CD4-positive, alpha-beta T cell (primary cell): ENCODE measurements around the gene ARHGEF33. TPM values are rescaled to one million over a fixed set of nuclear protein-coding genes. Genes with fewer than 3 reads are reported as not detected.

ENCODE experiments used
- ATAC-seq: fragments of 200-7000 bp; cut with Tn5 transposase; one replicate; pipeline ENCODE4 v1.10.0; 2022; ENCODE audit warnings: mild to moderate bottlenecking; ENCODE audit not compliant: poor library complexity
- CTCF ChIA-PET: fragments of 350-600 bp; sonication (Branson Sonifier 250); formaldehyde crosslinking; loops from one replicate; lab custom pipeline; 2021; ENCODE audit warnings: antibody characterized with exemption, inconsistent platforms; lab: Charles Lee
- POLR2A ChIA-PET: fragments of 350-600 bp; sonication (Branson Sonifier 250); formaldehyde crosslinking; loops from one replicate; lab custom pipeline; 2021; ENCODE audit warnings: antibody characterized with exemption, inconsistent platforms; lab: Charles Lee
- DNase-seq, 14 experiments: peaks; one replicate each; pipeline ENCODE4 v3.0.0-alpha.2; 2013 to 2020; ENCODE audit warnings: mixed read lengths in 2 of 14
- H3K27ac ChIP-seq, 2 donors: one replicate each; pipeline versions ENCODE4 v1.5.1 to v1.7.0; 2013; ENCODE audit warnings: low read length in 2 of 2, low read depth in 1 of 2, mild to moderate bottlenecking in 1 of 2
- H3K27me3 ChIP-seq, 2 experiments: 1 replicate in 1 of 2; 2 replicates in 1 of 2; pipeline versions ENCODE4 v1.6.1 to v1.7.0; 2013; ENCODE audit warnings: low read length in 2 of 2, control low read depth in 1 of 2, mild to moderate bottlenecking in 1 of 2, moderate library complexity in 1 of 2; ENCODE audit not compliant: insufficient read depth in 2 of 2, control insufficient read depth in 1 of 2
- H3K36me3 ChIP-seq: one replicate; pipeline ENCODE4 v1.6.1; 2013; ENCODE audit warnings: low read length, control low read depth; ENCODE audit not compliant: insufficient read depth
- H3K4me1 ChIP-seq: one replicate; pipeline ENCODE4 v1.6.1; 2013; ENCODE audit warnings: low read length, control low read depth; ENCODE audit not compliant: insufficient read depth
- H3K4me3 ChIP-seq: one replicate; pipeline ENCODE4 v1.5.1; 2013; ENCODE audit warnings: mild to moderate bottlenecking, low read length, moderate library complexity
- H3K9me3 ChIP-seq, 2 experiments: 1 replicate in 1 of 2; 2 replicates in 1 of 2; pipeline versions ENCODE4 v1.6.1 to v1.7.0; 2013; ENCODE audit warnings: low read length in 2 of 2, mild to moderate bottlenecking in 2 of 2, control low read depth in 1 of 2, moderate library complexity in 1 of 2; ENCODE audit not compliant: control insufficient read depth in 1 of 2, insufficient read depth in 1 of 2
- H3K27ac Mint-ChIP-seq: one replicate; pipeline ENCODE4 v1.8.0; 2020; ENCODE audit warnings: mixed read lengths
- H3K27me3 Mint-ChIP-seq: one replicate; pipeline ENCODE4 v1.8.0; 2021; ENCODE audit warnings: mixed read lengths
- H3K36me3 Mint-ChIP-seq: one replicate; pipeline ENCODE4 v1.8.0; 2021; ENCODE audit warnings: low read depth, mixed read lengths
- H3K4me1 Mint-ChIP-seq: one replicate; pipeline ENCODE4 v1.8.0; 2021; ENCODE audit warnings: low read depth, mixed read lengths
- H3K4me3 Mint-ChIP-seq: one replicate; pipeline ENCODE4 v1.8.0; 2020; ENCODE audit warnings: mild to moderate bottlenecking, mixed read lengths
- H3K9me3 Mint-ChIP-seq: one replicate; pipeline ENCODE4 v1.8.0; 2020; ENCODE audit warnings: mixed read lengths
- CTCF ChIP-seq: fragments of 200-600 bp; IDR thresholded peaks from one replicate; pipeline ENCODE4 v1.8.0; 2022; ENCODE audit warnings: antibody characterized with exemption, mild to moderate bottlenecking
- intact Hi-C, 2 experiments: fragments of 100-400 bp; cut with DNase I in 1 of 2; cut with micrococcal nuclease in 1 of 2; formaldehyde crosslinking; loops; one replicate each; pipeline versions ENCODE4 v1.15.1 to v1.9.0; 2023 to 2025; cut with DNase I, micrococcal nuclease
- total RNA-seq, 174 experiments: library from RNA in 2 of 174; stranded (reverse) in 2 of 174; gene quantifications; one replicate each; pipeline ENCODE4 v1.2.3 and lab custom pipeline; 2021 to 2026

Gene ARHGEF33
- total RNA-seq, 2 experiments from 2014 or later, result not detected

DNA sequence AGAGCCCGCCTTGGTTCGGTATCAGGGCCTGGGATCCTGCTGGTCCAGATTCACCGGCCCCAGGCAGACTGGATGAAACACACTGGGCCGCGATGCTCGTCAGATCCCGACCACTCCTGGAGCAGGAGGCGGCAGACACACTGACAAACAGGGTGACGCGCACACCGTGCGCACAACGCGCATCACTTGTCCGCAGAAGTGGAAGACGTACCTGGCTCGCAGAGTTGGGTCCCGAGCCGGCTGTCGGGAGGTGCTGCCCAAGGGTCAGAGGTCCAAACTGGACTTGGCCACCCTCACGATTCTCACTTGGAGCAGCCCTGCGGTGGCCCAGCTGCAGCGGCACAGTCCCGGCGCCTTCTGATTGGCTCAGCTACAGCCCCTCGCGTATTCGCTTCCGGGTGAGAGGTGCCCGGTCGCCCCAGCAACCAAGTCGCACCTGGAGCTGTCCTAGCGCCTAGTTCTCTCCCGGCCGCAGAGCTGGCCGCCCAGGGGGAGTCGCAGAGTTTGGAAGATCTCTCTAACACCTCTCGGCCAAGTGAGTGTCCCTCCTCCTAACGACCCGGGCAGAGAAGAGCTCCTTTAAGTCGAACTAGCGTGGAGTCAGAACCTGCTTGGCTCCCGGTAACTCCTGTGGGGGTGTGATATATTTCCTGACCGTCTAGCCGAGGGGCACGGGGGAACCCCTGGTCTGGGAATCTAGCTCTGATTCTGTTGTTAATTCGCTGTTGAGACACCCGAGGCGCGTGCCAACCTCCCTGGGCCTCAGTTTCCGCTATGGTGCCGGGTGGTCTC, 13.9 kb upstream of the ARHGEF33 start, which contains the start of the genes DHX57 and MORN2:
TSS of gene DHX57 (minus strand) at position 359 of the 792 bp plus-strand sequence. CDS start 7,529 bp downstream, outside the sequence.
TSS of gene MORN2 (plus strand) at position 401 of the 792 bp plus-strand sequence.
- peaks cover 13% of the 10 kb centered on the region for H3K4me1 ChIP-seq
- TF ChIP-seq CTCF, result no peak
- peak within 1 kb of the TSS; percentile 32 to 46 for H3K27ac ChIP-seq
- peaks cover 26% of the 10 kb centered on the region for H3K4me1 Mint-ChIP-seq
- H3K4me3 ChIP-seq, result peak within 1 kb of the TSS; percentile 91
- POLR2A ChIA-PET, result interaction anchor here (0.6 to 1.8 kb wide), 7 partner anchors 11 to 562 kb away, joined by 3 to 10 read pairs (median 5); partner anchors contain the start of genes HNRNPLL and SRSF7
- DNase-seq (peak; percentile 62 to 87 (median 74)), ATAC-seq (peak; percentile 92)
- CTCF ChIA-PET, result no interaction called here
- peak within 1 kb of the TSS; percentile 97 for H3K4me3 Mint-ChIP-seq
- H3K36me3 Mint-ChIP-seq, result peaks cover 31% of the 10 kb centered on the region
- no peaks in the 10 kb centered on the region for H3K36me3 ChIP-seq
- intact Hi-C loops, result loop anchor here in 1 of 2 experiments (5.0 kb wide), 1 partner anchor 98 kb away; the partner anchor contains the start of gene GEMIN6
- no peaks in the 10 kb centered on the region for H3K27me3 Mint-ChIP-seq
- no peaks in the 10 kb centered on the region for H3K27me3 ChIP-seq
- peaks cover 2% of the 10 kb centered on the region for H3K9me3 Mint-ChIP-seq
- peaks cover 0 to 3% of the 10 kb centered on the region in 2 experiments for H3K9me3 ChIP-seq
- H3K27ac Mint-ChIP-seq, result peak within 1 kb of the TSS; percentile 90

- Mint-ChIP-seq H3K4me3 (peak overlapping the region; percentile 97), H3K27me3 (no peaks in the 10 kb centered on the region), H3K36me3 (peaks cover 29% of the 10 kb centered on the region), H3K27ac (peak overlapping the region; percentile 90), H3K4me1 (peaks cover 26% of the 10 kb centered on the region), H3K9me3 (peaks cover under 1% of the 10 kb centered on the region)
- Histone ChIP-seq H3K27ac (no peak overlapping the region), H3K36me3 (no peaks in the 10 kb centered on the region), H3K27me3 (no peaks in the 10 kb centered on the region), H3K4me1 (peaks cover 13% of the 10 kb centered on the region), H3K9me3 (peaks cover 0 to 3% of the 10 kb centered on the region in 2 experiments), H3K4me3 (peak overlapping the region; percentile 91)
- intact Hi-C loops, result loop anchor here in 1 of 2 experiments (5.0 kb wide), 1 partner anchor 99 kb away; the partner anchor contains the start of gene GEMIN6
- ATAC-seq, result no peak
- ChIA-PET POLR2A (interaction anchor here (0.8 to 1.8 kb wide), 5 partner anchors 10 to 273 kb away, joined by 4 to 10 read pairs (median 6); partner anchors contain the start of genes HNRNPLL and SRSF7), CTCF (no interaction called here)
- DNase-seq, result no peak
- no peak for TF ChIP-seq CTCF
Observed at GRCh38 chr2:38876407-38876806, 13.3 kb upstream of the ARHGEF33 start.

GRCh38 chr2:38886063-38886462, 3.6 kb upstream of the ARHGEF33 start:
- no peak overlapping the region for H3K4me3 ChIP-seq
- Mint-ChIP-seq H3K4me3 (no peak overlapping the region), H3K27me3 (no peaks in the 10 kb centered on the region), H3K36me3 (no peaks in the 10 kb centered on the region), H3K27ac (no peak overlapping the region), H3K9me3 (no peaks in the 10 kb centered on the region), H3K4me1 (no peaks in the 10 kb centered on the region)
- intact Hi-C loops, result no loop called here
- no peak for ATAC-seq
- POLR2A ChIA-PET, result interaction anchor here (1.2 kb wide), 1 partner anchor 10 kb away, joined by 4 read pairs; no protein-coding TSS in a partner anchor
- H3K36me3 ChIP-seq, result no peaks in the 10 kb centered on the region
- no peaks in the 10 kb centered on the region for H3K27me3 ChIP-seq
- TF ChIP-seq CTCF, result no peak
- CTCF ChIA-PET, result no interaction called here
- H3K4me1 ChIP-seq, result no peaks in the 10 kb centered on the region
- no peak overlapping the region for H3K27ac ChIP-seq
- DNase-seq, result no peak
- no peaks in the 10 kb centered on the region for H3K9me3 ChIP-seq
